ENCODE measurements around the gene PLPP1. TPM values are rescaled to one million over a fixed set of nuclear protein-coding genes. Genes with fewer than 3 reads are reported as not detected.

PLPP1 gene
- total and polyA plus RNA-seq, 2 experiments from 2014 or later = 39.1 to 97.1 TPM

DNA sequence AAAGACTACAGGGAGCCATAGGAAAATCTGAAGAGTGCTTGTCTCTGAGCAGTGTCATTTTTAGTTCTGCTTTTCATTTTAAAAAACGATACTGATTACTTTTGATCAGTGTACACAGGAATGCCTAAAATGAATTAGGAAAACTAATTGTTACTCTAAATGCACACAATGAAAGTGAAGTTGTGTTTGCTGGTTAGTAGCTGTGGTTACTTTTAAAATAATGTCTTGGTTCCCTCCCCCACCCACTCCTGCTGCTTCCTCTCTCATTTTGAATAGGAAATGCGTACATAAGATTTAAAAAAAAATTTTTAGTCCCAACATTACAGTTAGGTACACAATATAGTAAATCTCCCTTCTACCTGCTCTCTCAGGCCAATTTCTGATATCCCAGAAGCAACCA lies 47.5 kb upstream of the PLPP1 start (continued):
- TF ChIP-seq, protein P1, sequence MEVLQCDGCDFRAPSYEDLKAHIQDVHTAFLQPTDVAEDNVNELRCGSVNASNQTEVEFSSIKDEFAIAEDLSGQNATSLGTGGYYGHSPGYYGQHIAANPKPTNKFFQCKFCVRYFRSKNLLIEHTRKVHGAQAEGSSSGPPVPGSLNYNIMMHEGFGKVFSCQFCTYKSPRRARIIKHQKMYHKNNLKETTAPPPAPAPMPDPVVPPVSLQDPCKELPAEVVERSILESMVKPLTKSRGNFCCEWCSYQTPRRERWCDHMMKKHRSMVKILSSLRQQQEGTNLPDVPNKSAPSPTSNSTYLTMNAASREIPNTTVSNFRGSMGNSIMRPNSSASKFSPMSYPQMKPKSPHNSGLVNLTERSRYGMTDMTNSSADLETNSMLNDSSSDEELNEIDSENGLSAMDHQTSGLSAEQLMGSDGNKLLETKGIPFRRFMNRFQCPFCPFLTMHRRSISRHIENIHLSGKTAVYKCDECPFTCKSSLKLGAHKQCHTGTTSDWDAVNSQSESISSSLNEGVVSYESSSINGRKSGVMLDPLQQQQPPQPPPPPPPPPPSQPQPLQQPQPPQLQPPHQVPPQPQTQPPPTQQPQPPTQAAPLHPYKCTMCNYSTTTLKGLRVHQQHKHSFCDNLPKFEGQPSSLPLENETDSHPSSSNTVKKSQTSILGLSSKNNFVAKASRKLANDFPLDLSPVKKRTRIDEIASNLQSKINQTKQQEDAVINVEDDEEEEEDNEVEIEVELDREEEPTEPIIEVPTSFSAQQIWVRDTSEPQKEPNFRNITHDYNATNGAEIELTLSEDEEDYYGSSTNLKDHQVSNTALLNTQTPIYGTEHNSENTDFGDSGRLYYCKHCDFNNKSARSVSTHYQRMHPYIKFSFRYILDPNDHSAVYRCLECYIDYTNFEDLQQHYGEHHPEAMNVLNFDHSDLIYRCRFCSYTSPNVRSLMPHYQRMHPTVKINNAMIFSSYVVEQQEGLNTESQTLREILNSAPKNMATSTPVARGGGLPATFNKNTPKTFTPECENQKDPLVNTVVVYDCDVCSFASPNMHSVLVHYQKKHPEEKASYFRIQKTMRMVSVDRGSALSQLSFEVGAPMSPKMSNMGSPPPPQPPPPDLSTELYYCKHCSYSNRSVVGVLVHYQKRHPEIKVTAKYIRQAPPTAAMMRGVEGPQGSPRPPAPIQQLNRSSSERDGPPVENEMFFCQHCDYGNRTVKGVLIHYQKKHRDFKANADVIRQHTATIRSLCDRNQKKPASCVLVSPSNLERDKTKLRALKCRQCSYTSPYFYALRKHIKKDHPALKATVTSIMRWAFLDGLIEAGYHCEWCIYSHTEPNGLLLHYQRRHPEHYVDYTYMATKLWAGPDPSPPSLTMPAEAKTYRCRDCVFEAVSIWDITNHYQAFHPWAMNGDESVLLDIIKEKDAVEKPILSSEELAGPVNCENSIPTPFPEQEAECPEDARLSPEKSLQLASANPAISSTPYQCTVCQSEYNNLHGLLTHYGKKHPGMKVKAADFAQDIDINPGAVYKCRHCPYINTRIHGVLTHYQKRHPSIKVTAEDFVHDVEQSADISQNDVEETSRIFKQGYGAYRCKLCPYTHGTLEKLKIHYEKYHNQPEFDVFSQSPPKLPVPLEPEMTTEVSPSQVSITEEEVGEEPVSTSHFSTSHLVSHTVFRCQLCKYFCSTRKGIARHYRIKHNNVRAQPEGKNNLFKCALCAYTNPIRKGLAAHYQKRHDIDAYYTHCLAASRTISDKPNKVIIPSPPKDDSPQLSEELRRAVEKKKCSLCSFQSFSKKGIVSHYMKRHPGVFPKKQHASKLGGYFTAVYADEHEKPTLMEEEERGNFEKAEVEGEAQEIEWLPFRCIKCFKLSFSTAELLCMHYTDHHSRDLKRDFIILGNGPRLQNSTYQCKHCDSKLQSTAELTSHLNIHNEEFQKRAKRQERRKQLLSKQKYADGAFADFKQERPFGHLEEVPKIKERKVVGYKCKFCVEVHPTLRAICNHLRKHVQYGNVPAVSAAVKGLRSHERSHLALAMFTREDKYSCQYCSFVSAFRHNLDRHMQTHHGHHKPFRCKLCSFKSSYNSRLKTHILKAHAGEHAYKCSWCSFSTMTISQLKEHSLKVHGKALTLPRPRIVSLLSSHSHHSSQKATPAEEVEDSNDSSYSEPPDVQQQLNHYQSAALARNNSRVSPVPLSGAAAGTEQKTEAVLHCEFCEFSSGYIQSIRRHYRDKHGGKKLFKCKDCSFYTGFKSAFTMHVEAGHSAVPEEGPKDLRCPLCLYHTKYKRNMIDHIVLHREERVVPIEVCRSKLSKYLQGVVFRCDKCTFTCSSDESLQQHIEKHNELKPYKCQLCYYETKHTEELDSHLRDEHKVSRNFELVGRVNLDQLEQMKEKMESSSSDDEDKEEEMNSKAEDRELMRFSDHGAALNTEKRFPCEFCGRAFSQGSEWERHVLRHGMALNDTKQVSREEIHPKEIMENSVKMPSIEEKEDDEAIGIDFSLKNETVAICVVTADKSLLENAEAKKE (CRISPR knock-in tag; IDR thresholded peaks at IDR 0.05) = no peak

DNA sequence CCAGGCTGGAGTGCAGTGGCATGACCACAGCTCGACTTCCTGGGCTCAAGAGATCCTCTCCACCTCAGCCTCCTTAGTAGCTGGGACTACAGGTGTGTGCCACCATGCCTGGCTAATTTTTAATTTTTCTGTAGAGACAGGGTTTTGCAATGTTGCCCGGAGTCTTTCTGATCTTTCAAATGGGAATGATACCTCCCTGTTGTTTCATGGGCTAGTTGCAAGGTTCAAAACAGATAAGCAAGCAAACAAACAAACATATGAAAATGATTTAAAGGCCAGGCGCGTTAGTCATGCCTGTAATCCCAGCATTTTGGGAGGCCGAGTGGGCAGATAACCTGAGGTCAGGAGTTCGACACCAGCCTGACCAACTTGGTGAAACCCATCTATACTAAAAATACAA lies 45.3 kb upstream of the PLPP1 start:
- 0 out of 2 replicates have a peak, but pooled peaks cover 2% of the 10 kb centered on the region for H3F3A ChIP-seq (replicated peaks; ENCODE audit: low read depth)
- Mint-ChIP-seq H3K4me3 (no peak overlapping the region), H3K36me3 (ENCODE audit: low read depth) (no peaks in the 10 kb centered on the region), H3K27me3 (ENCODE audit: insufficient read depth, low read depth, poor library complexity) (peaks cover 5% of the 10 kb centered on the region), H3K27ac (no peak overlapping the region), H3K9me3 (no peaks in the 10 kb centered on the region), H3K4me1 (peaks cover 24% of the 10 kb centered on the region)
- ATAC-seq = no peak
- H2AFZ ChIP-seq = no peak overlapping the region; the same call in 1 of the 2 replicates
- no peak overlapping the region for H3K4me2 ChIP-seq
- H3K4me3 ChIP-seq = no peak overlapping the region
- H3K4me1 ChIP-seq (ENCODE audit: insufficient read depth) = peaks cover 37% of the 10 kb centered on the region
- H3K27me3 ChIP-seq (ENCODE audit: insufficient read depth) = no peaks in the 10 kb centered on the region
- no peaks in the 10 kb centered on the region for H3K9me2 ChIP-seq (ENCODE audit: insufficient read depth)
- H4K20me1 ChIP-seq (replicated peaks; ENCODE audit: insufficient read depth) = no peaks in the 10 kb centered on the region
- H3K27ac ChIP-seq (ENCODE audit: low read depth) = no peak overlapping the region
- TF ChIP-seq POLR2AphosphoS5 (IDR thresholded peaks at IDR 0.05; ENCODE audit: low read depth) = no peak
- TF ChIP-seq, protein P1 (CRISPR knock-in tag; IDR thresholded peaks at IDR 0.05) = no peak
- TF ChIP-seq, protein P2, sequence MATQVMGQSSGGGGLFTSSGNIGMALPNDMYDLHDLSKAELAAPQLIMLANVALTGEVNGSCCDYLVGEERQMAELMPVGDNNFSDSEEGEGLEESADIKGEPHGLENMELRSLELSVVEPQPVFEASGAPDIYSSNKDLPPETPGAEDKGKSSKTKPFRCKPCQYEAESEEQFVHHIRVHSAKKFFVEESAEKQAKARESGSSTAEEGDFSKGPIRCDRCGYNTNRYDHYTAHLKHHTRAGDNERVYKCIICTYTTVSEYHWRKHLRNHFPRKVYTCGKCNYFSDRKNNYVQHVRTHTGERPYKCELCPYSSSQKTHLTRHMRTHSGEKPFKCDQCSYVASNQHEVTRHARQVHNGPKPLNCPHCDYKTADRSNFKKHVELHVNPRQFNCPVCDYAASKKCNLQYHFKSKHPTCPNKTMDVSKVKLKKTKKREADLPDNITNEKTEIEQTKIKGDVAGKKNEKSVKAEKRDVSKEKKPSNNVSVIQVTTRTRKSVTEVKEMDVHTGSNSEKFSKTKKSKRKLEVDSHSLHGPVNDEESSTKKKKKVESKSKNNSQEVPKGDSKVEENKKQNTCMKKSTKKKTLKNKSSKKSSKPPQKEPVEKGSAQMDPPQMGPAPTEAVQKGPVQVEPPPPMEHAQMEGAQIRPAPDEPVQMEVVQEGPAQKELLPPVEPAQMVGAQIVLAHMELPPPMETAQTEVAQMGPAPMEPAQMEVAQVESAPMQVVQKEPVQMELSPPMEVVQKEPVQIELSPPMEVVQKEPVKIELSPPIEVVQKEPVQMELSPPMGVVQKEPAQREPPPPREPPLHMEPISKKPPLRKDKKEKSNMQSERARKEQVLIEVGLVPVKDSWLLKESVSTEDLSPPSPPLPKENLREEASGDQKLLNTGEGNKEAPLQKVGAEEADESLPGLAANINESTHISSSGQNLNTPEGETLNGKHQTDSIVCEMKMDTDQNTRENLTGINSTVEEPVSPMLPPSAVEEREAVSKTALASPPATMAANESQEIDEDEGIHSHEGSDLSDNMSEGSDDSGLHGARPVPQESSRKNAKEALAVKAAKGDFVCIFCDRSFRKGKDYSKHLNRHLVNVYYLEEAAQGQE (IDR thresholded peaks at IDR 0.05; ENCODE audit: unreplicated experiment) = no peak
- H3K36me3 ChIP-seq (ENCODE audit: insufficient read depth) = no peaks in the 10 kb centered on the region
- no peak for DNase-seq (ENCODE audit: low spot score)
- no peaks in the 10 kb centered on the region for H3K79me2 ChIP-seq (replicated peaks; ENCODE audit: insufficient read depth)
